Measurements from ENCODE around the gene TSC1.

The TSC1 gene

DNA sequence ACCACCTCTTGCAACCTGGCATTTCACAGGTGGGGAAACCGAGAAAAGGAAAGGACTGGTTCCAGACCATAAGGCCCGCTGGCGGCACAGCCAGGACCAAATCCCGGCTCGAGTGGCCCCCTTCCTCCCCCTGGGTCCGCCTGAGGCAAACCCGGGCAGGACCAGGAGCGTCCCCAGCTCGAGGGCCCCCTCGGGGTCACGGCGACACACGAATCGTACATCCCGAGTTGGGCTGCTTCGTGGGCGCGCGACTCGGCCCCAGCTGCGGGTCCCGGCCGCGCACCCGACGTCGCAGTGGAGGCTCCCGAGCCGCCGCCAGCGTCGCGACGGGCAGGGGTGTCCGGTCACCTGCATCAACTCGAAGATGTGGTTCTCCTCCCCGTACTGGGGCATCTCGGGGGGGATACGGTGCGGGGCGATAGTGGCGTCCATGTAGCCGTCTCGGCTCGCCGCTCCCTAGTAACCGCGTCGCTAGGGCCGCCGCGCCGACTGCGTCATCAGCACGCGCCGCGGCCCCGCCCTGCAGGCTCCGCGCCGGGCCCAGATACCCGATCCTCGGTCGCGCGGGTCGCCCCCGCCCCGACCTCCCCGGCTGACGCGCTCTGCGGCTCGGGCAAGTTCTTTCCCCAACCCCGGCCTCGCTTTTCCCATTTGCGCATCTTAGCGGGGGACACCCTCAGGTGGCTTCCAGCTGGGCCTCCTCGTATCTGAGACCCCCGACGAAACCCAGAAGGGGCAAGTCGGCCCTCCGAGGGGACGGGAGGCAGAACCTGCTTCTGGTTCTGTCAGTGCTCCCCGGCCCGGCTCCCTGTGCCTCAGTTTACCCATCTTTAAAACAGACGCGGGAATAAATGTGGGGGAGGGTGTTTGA, 66.4 kb downstream of the TSC1 start, which contains the start of gene AK8:
Gene AK8, minus strand, starts transcription at position 461 of the 871 bp plus-strand sequence. Its CDS starts 29 bp downstream, at position 432.
- Histone ChIP-seq H3K27me3 (ENCODE audit: insufficient read depth, low read length, poor library complexity, severe bottlenecking) (no peaks in the 10 kb centered on the region), H3F3A (ENCODE audit: low read depth) (no peaks in the 10 kb centered on the region), H3K79me2 (ENCODE audit: insufficient read depth, low read length) (peaks cover 12% of the 10 kb centered on the region), H4K20me1 (ENCODE audit: insufficient read depth, low read length, poor library complexity, severe bottlenecking) (no peaks in the 10 kb centered on the region), H3K4me2 (ENCODE audit: low read depth, low read length, poor library complexity, severe bottlenecking) (peak within 1 kb of the TSS; percentile 89), H2AFZ (ENCODE audit: low read length) (peak within 1 kb of the TSS; percentile 93), H3K9me3 (ENCODE audit: insufficient read depth, low read depth, low read length) (no peaks in the 10 kb centered on the region), H3K9me2 (replicated peaks; ENCODE audit: low read depth, low read length) (no peaks in the 10 kb centered on the region), H3K9ac (ENCODE audit: low read depth, low read length, poor library complexity, severe bottlenecking) (peak within 1 kb of the TSS; percentile 97), H3K36me3 (ENCODE audit: insufficient read depth, low read length) (no peaks in the 10 kb centered on the region), H3K4me1 (ENCODE audit: insufficient read depth, low read length, poor library complexity, severe bottlenecking) (peaks cover 46% of the 10 kb centered on the region), H3K4me3 (ENCODE audit: low read length, poor library complexity, severe bottlenecking) (peak within 1 kb of the TSS; percentile 94)
- TF ChIP-seq, protein P1, sequence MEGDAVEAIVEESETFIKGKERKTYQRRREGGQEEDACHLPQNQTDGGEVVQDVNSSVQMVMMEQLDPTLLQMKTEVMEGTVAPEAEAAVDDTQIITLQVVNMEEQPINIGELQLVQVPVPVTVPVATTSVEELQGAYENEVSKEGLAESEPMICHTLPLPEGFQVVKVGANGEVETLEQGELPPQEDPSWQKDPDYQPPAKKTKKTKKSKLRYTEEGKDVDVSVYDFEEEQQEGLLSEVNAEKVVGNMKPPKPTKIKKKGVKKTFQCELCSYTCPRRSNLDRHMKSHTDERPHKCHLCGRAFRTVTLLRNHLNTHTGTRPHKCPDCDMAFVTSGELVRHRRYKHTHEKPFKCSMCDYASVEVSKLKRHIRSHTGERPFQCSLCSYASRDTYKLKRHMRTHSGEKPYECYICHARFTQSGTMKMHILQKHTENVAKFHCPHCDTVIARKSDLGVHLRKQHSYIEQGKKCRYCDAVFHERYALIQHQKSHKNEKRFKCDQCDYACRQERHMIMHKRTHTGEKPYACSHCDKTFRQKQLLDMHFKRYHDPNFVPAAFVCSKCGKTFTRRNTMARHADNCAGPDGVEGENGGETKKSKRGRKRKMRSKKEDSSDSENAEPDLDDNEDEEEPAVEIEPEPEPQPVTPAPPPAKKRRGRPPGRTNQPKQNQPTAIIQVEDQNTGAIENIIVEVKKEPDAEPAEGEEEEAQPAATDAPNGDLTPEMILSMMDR (conservative IDR thresholded peaks at IDR 0.05; ENCODE audit: low read length) = no peak
- no peak for TF ChIP-seq EZH2phosphoT487 (IDR thresholded peaks at IDR 0.05; ENCODE audit: borderline replicate concordance)

DNA sequence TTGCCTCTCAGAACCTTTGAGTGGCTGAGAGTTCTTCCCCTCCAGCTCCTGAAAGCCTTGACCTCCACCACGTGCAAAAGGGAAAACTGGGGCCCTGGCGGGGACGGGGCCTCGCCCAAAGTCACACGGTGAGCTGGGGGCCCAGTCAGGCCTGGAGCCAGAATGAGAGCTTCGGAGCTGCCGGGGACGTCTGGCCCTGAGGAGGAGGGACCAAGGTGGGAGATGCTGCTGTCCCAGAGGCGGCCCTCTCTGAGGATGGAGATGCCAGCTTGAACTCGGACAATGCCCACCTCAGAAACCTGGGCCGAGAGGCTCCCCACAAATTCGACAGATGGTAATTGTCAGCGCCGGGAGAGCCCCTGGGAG, 67.0 kb downstream of the TSC1 start:
- H4K20me1 ChIP-seq (ENCODE audit: insufficient read depth, low read length, poor library complexity, severe bottlenecking) = no peaks in the 10 kb centered on the region
- no peaks in the 10 kb centered on the region for H3K27me3 ChIP-seq (ENCODE audit: insufficient read depth, low read length, poor library complexity, severe bottlenecking)
- H2AFZ ChIP-seq (ENCODE audit: low read length) = peak overlapping the region; percentile 93
- peak overlapping the region; percentile 94 for H3K4me3 ChIP-seq (ENCODE audit: low read length, poor library complexity, severe bottlenecking)
- TF ChIP-seq, protein P1 (conservative IDR thresholded peaks at IDR 0.05; ENCODE audit: low read length) = no peak
- no peak for TF ChIP-seq EZH2phosphoT487 (IDR thresholded peaks at IDR 0.05; ENCODE audit: borderline replicate concordance)
- no peaks in the 10 kb centered on the region for H3K36me3 ChIP-seq (ENCODE audit: insufficient read depth, low read length)
- no peaks in the 10 kb centered on the region for H3K9me2 ChIP-seq (replicated peaks; ENCODE audit: low read depth, low read length)
- H3K4me1 ChIP-seq (ENCODE audit: insufficient read depth, low read length, poor library complexity, severe bottlenecking) = peaks cover 40% of the 10 kb centered on the region
- H3K9me3 ChIP-seq (ENCODE audit: insufficient read depth, low read depth, low read length) = no peaks in the 10 kb centered on the region
- peak overlapping the region; percentile 89 for H3K4me2 ChIP-seq (ENCODE audit: low read depth, low read length, poor library complexity, severe bottlenecking)
- peaks cover 12% of the 10 kb centered on the region for H3K79me2 ChIP-seq (ENCODE audit: insufficient read depth, low read length)
- H3K9ac ChIP-seq (ENCODE audit: low read depth, low read length, poor library complexity, severe bottlenecking) = peak overlapping the region; percentile 97
- H3F3A ChIP-seq (ENCODE audit: low read depth) = no peaks in the 10 kb centered on the region

DNA sequence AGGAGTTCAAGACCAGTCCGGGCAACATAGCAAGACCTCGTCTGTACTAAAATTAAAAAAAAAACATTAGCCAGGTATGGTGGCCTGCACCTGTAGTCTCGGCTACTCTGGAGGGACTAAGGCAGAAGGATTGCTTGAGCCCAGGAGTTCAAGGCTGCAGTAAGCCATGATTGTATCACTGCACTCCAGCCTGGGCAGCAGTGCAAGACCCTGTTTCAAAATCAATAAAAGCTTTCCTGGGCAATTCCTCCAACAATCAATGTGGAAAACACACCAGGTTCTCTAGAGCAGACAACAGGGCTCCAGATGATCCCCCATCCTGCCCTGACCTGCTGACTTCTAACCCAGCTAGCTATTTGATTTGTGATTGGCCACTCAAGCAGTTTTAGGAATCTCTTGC, 67.6 kb downstream of the TSC1 start:
- Histone ChIP-seq H3K9me2 (replicated peaks; ENCODE audit: low read depth, low read length) (no peaks in the 10 kb centered on the region), H3K4me1 (ENCODE audit: insufficient read depth, low read length, poor library complexity, severe bottlenecking) (peaks cover 34% of the 10 kb centered on the region), H3K9me3 (ENCODE audit: insufficient read depth, low read depth, low read length) (no peaks in the 10 kb centered on the region), H3K79me2 (ENCODE audit: insufficient read depth, low read length) (peaks cover 12% of the 10 kb centered on the region), H2AFZ (ENCODE audit: low read length) (no peak overlapping the region), H3K9ac (ENCODE audit: low read depth, low read length, poor library complexity, severe bottlenecking) (no peak overlapping the region), H3K4me2 (ENCODE audit: low read depth, low read length, poor library complexity, severe bottlenecking) (no peak overlapping the region), H4K20me1 (ENCODE audit: insufficient read depth, low read length, poor library complexity, severe bottlenecking) (no peaks in the 10 kb centered on the region), H3K4me3 (ENCODE audit: low read length, poor library complexity, severe bottlenecking) (no peak overlapping the region), H3F3A (ENCODE audit: low read depth) (no peaks in the 10 kb centered on the region), H3K27me3 (ENCODE audit: insufficient read depth, low read length, poor library complexity, severe bottlenecking) (no peaks in the 10 kb centered on the region), H3K36me3 (ENCODE audit: insufficient read depth, low read length) (no peaks in the 10 kb centered on the region)
- TF ChIP-seq EZH2phosphoT487 (IDR thresholded peaks at IDR 0.05; ENCODE audit: borderline replicate concordance) = no peak
- TF ChIP-seq, protein P1 (conservative IDR thresholded peaks at IDR 0.05; ENCODE audit: low read length) = no peak
